Keratinocyte (primary cell): ENCODE measurements around the gene HPSE2. TPM values are rescaled to one million over a fixed set of nuclear protein-coding genes. Genes with fewer than 3 reads are reported as not detected.
"Not testable (repeated sequence)": the region's sequence is repeated elsewhere in the genome, so short reads cannot be mapped to it uniquely, and the experiment has no call there.

Experiments used
- DNase-seq: peaks from one replicate; pipeline ENCODE4 v3.0.0-alpha.2; 2011; ENCODE audit warnings: low read depth, missing footprints, low spot score
- FAIRE-seq: peaks from 2 replicates; lab custom pipeline; 2011; peaks lifted over from hg19 to GRCh38; lab: Jason Lieb, UNC
- H2AFZ ChIP-seq: 2 replicates; pipeline ENCODE4 v1.6.0; 2012; ENCODE audit warnings: low read length, control low read depth, inconsistent platforms; ENCODE audit not compliant: control insufficient read depth
- H3K27ac ChIP-seq: 2 replicates; pipeline ENCODE4 v1.5.1; 2011; ENCODE audit warnings: low read length; ENCODE audit not compliant: control insufficient read depth, insufficient read depth
- H3K27me3 ChIP-seq: 3 replicates; pipeline ENCODE4 v1.6.0; 2011; ENCODE audit warnings: low read length; ENCODE audit not compliant: control insufficient read depth, insufficient read depth; ENCODE audit errors: extremely low read depth
- H3K36me3 ChIP-seq, 2 experiments: 2 replicates in 1 of 2; 3 replicates in 1 of 2; pipeline ENCODE4 v1.5.1; 2011; ENCODE audit warnings: low read length in 2 of 2, mild to moderate bottlenecking in 1 of 2; ENCODE audit not compliant: control insufficient read depth in 2 of 2, insufficient read depth in 2 of 2; ENCODE audit errors: extremely low read depth in 1 of 2
- H3K4me1 ChIP-seq: 3 replicates; pipeline ENCODE4 v1.5.1; 2011; ENCODE audit warnings: low read length; ENCODE audit not compliant: control insufficient read depth, insufficient read depth; ENCODE audit errors: extremely low read depth
- H3K4me2 ChIP-seq: 3 replicates; pipeline ENCODE4 v1.6.0; 2011; ENCODE audit warnings: low read depth, low read length; ENCODE audit not compliant: control insufficient read depth, insufficient read depth; ENCODE audit errors: extremely low read depth
- H3K4me3 ChIP-seq, 3 experiments: fragments of 200-600 bp in 1 of 3; sonication (generic) in 1 of 3; 2 replicates in 2 of 3; 3 replicates in 1 of 3; pipeline ENCODE4 v1.5.1; 2011 to 2016; ENCODE audit warnings: low read length in 3 of 3, mild to moderate bottlenecking in 3 of 3, control low read depth in 2 of 3, inconsistent platforms in 1 of 3, low read depth in 1 of 3, mixed read lengths in 1 of 3, mixed run types in 1 of 3, moderate library complexity in 1 of 3; ENCODE audit not compliant: control insufficient read depth in 2 of 3, insufficient read depth in 2 of 3; ENCODE audit errors: extremely low read depth in 1 of 3
- H3K79me2 ChIP-seq: 2 replicates; pipeline ENCODE4 v1.6.0; 2012; ENCODE audit warnings: low read length; ENCODE audit not compliant: control insufficient read depth, insufficient read depth
- H3K9ac ChIP-seq: 3 replicates; pipeline ENCODE4 v1.6.0; 2011; ENCODE audit warnings: low read length; ENCODE audit not compliant: control insufficient read depth, insufficient read depth; ENCODE audit errors: extremely low read depth
- H3K9me1 ChIP-seq: 3 replicates; pipeline ENCODE4 v1.6.0; 2011; ENCODE audit warnings: low read length; ENCODE audit not compliant: control insufficient read depth, insufficient read depth; ENCODE audit errors: extremely low read depth
- H3K9me3 ChIP-seq: 2 replicates; pipeline ENCODE4 v1.5.1; 2012; ENCODE audit warnings: low read depth, low read length; ENCODE audit not compliant: control insufficient read depth
- H4K20me1 ChIP-seq: 3 replicates; pipeline ENCODE4 v1.6.0; 2011; ENCODE audit warnings: low read length; ENCODE audit not compliant: control insufficient read depth, insufficient read depth; ENCODE audit errors: extremely low read depth
- CTCF ChIP-seq, 3 experiments: IDR thresholded peaks in 1 of 3; conservative IDR thresholded peaks in 1 of 3; optimal IDR thresholded peaks in 1 of 3; 2 replicates in 2 of 3; 3 replicates in 1 of 3; pipeline versions ENCODE3 to v1.5.1; 2011; ENCODE audit warnings: low read length in 3 of 3, mild to moderate bottlenecking in 3 of 3, moderate library complexity in 2 of 3, control low read depth in 1 of 3, inconsistent platforms in 1 of 3; ENCODE audit not compliant: insufficient read depth in 2 of 3; ENCODE audit errors: extremely low read depth in 1 of 3
- EZH2 ChIP-seq: IDR thresholded peaks from one replicate; pipeline ENCODE4 v1.6.1; 2012; ENCODE audit warnings: inconsistent platforms, mild to moderate bottlenecking, low read length, moderate library complexity
- dilution Hi-C: fragments of 300-500 bp; cut with MboI; formaldehyde crosslinking; loops from one replicate; pipeline ENCODE4 v1.7.0; 2020; ENCODE audit warnings: low sequenced_read_pairs; ENCODE audit not compliant: extremely low pct_ligation_motif_present
- polyA plus RNA-seq, 5 experiments: library from polyadenylated mRNA; depleted of rRNA in 3 of 5; stranded (reverse) in 3 of 5; stranded (forward) in 1 of 5; unstranded in 1 of 5; fragments of >200 nt; gene quantifications; 1 replicate in 1 of 5; 2 replicates in 3 of 5; 3 replicates in 1 of 5; pipeline versions ENCODE4 v1.2.1 to v1.2.3, GENCODE V29; 2011 to 2012; ENCODE audit warnings: missing spikeins in 2 of 5, low read depth in 1 of 5, low replicate concordance in 1 of 5

The HPSE2 gene
- polyA plus RNA-seq, 1 donor (not counting 4 experiments of a cell fraction or from before 2014, with no cell fraction given): 0.01 TPM

DNA sequence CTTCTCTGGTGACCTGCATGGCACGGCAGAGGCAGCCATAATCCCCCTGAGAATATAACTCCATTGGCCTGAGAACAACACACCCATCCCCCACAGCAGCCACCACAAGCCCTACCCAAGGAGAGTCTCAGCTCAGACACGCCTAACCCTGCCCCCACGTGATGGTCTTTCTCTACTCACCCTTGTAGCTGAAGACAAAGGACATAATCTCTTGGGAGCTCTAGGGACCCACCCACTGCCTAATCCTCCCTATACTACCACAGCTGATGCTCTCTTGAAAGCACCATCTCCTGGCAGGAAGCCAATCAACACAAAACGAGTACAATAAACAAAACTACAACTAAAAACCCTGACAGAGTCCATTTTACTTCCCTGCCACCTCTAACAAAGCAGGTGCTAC lies 30.7 kb upstream of the HPSE2 start:
- H3K9me3 ChIP-seq: no peaks in the 10 kb centered on the region
- H3K27me3 ChIP-seq: no peaks in the 10 kb centered on the region
- H3K79me2 ChIP-seq: no peaks in the 10 kb centered on the region
- no peak overlapping the region for H3K4me3 ChIP-seq
- dilution Hi-C loops: no loop called here
- no peaks in the 10 kb centered on the region for H3K4me1 ChIP-seq
- H4K20me1 ChIP-seq: no peaks in the 10 kb centered on the region
- no peaks in the 10 kb centered on the region for H3K36me3 ChIP-seq
- H3K9me1 ChIP-seq: no peaks in the 10 kb centered on the region
- H2AFZ ChIP-seq: no peak overlapping the region
- no peak overlapping the region for H3K4me2 ChIP-seq
- TF ChIP-seq CTCF (optimal IDR thresholded peaks at IDR 0.05 in 1 of 3, IDR thresholded peaks at IDR 0.05 in 1 of 3, conservative IDR thresholded peaks at IDR 0.05 in 1 of 3; ENCODE audit: extremely low read depth in 1 of 3, insufficient read depth in 2 of 3, low read length in 3 of 3) (no peak), EZH2 (no peak)
- no peak overlapping the region for H3K27ac ChIP-seq
- DNase-seq (no peak), FAIRE-seq (no peak)
- H3K9ac ChIP-seq: no peak overlapping the region

GRCh38 chr10:99248824-99249223 lies 13.2 kb upstream of the HPSE2 start:
- DNase-seq (no peak), FAIRE-seq (no peak)
- no peaks in the 10 kb centered on the region for H3K4me1 ChIP-seq
- dilution Hi-C loops: no loop called here
- H3K79me2 ChIP-seq: no peaks in the 10 kb centered on the region
- no peak overlapping the region for H3K4me2 ChIP-seq
- TF ChIP-seq EZH2: no peak
- no peak for TF ChIP-seq CTCF (optimal IDR thresholded peaks at IDR 0.05 in 1 of 3, IDR thresholded peaks at IDR 0.05 in 1 of 3, conservative IDR thresholded peaks at IDR 0.05 in 1 of 3; ENCODE audit: extremely low read depth in 1 of 3, insufficient read depth in 2 of 3, low read length in 3 of 3)
- H3K27ac ChIP-seq: no peak overlapping the region
- no peak overlapping the region for H3K4me3 ChIP-seq
- no peak overlapping the region for H3K9ac ChIP-seq
- no peaks in the 10 kb centered on the region for H3K36me3 ChIP-seq
- H3K27me3 ChIP-seq: no peaks in the 10 kb centered on the region
- no peaks in the 10 kb centered on the region for H4K20me1 ChIP-seq
- H3K9me3 ChIP-seq: no peaks in the 10 kb centered on the region
- H2AFZ ChIP-seq: no peak overlapping the region
- H3K9me1 ChIP-seq: no peaks in the 10 kb centered on the region

GRCh38 chr10:99247893-99248292 lies 12.2 kb upstream of the HPSE2 start:
- dilution Hi-C loops, H3K79me2 ChIP-seq, H2AFZ ChIP-seq, H3K27ac ChIP-seq, H3K9ac ChIP-seq, H3K9me1 ChIP-seq, H3K4me3 ChIP-seq, H3K27me3 ChIP-seq, H4K20me1 ChIP-seq, H3K9me3 ChIP-seq, H3K4me2 ChIP-seq, DNase-seq, H3K4me1 ChIP-seq, FAIRE-seq, H3K36me3 ChIP-seq: not testable (repeated sequence)
